Smooth muscle cell (in vitro differentiated cells): Measurements from ENCODE around the gene STAMBP. TPM values are rescaled to one million over a fixed set of nuclear protein-coding genes. Genes with fewer than 3 reads are reported as not detected.

Source experiments
- DNase-seq: peaks from one replicate; lab custom pipeline; 2025; ENCODE audit not compliant: unreplicated experiment; lab: John Stamatoyannopoulos, UW
- H2AFZ ChIP-seq: fragments of 200-600 bp; sonication (generic); 2 replicates; pipeline ENCODE4 v1.6.0; 2016; ENCODE audit warnings: antibody characterized with exemption, low read depth, mild to moderate bottlenecking
- H3F3A ChIP-seq: fragments of 200-600 bp; sonication (generic); 2 replicates; pipeline ENCODE4 v1.6.0; 2017; ENCODE audit warnings: antibody characterized with exemption, low read depth
- H3K27ac ChIP-seq: fragments of 200-600 bp; sonication (generic); 2 replicates; pipeline ENCODE4 v1.5.1; 2016; ENCODE audit warnings: low read depth, mild to moderate bottlenecking
- H3K27me3 ChIP-seq: fragments of 200-600 bp; sonication (generic); 2 replicates; pipeline ENCODE4 v1.6.1; 2016; ENCODE audit warnings: low read depth, mild to moderate bottlenecking
- H3K36me3 ChIP-seq: fragments of 200-600 bp; sonication (generic); 2 replicates; pipeline ENCODE4 v1.5.1; 2016; ENCODE audit warnings: low read depth
- H3K4me1 ChIP-seq: fragments of 200-600 bp; sonication (generic); 2 replicates; pipeline ENCODE4 v1.5.1; 2016; ENCODE audit warnings: low read depth
- H3K4me2 ChIP-seq: fragments of 200-600 bp; sonication (generic); 2 replicates; pipeline ENCODE4 v1.6.0; 2016; ENCODE audit warnings: mild to moderate bottlenecking
- H3K4me3 ChIP-seq: fragments of 200-600 bp; sonication (generic); 2 replicates; pipeline ENCODE4 v1.5.1; 2016; ENCODE audit warnings: mild to moderate bottlenecking
- H3K79me2 ChIP-seq: fragments of 200-600 bp; sonication (generic); 2 replicates; pipeline ENCODE4 v1.6.0; 2016; ENCODE audit warnings: low read depth, mild to moderate bottlenecking
- H3K9ac ChIP-seq: fragments of 200-600 bp; sonication (generic); 2 replicates; pipeline ENCODE4 v1.6.0; 2016; ENCODE audit warnings: low read depth
- H3K9me3 ChIP-seq: fragments of 200-600 bp; sonication (generic); replicated peaks from 2 replicates; pipeline ENCODE4 v1.5.1; 2016; ENCODE audit warnings: low read depth
- H4K20me1 ChIP-seq: fragments of 200-600 bp; sonication (generic); 2 replicates; pipeline ENCODE4 v1.6.0; 2016; ENCODE audit warnings: low read depth
- WGBS: methylation state at CpG from one replicate; pipeline ENCODE4 v1.1.7; 2016; ENCODE audit warnings: low lambda C conversion rate; 5-methylcytosine and 5-hydroxymethylcytosine counted together
- polyA plus RNA-seq: library from polyadenylated mRNA; unstranded; fragments of >200 nt; fragmentation: Nextera tagmentation; extraction: Ambion mirVana; gene quantifications from 2 replicates; pipeline ENCODE4 v1.2.1, GENCODE V29; 2016
- total RNA-seq: library from RNA; depleted of rRNA; stranded (reverse); fragments of >200 nt; gene quantifications from 2 replicates; pipeline ENCODE4 v1.2.3, GENCODE V29; 2014
- TF ChIP-seq, protein P1 (sequence below): fragments of 200-600 bp; sonication (generic); IDR thresholded peaks from 2 replicates; pipeline ENCODE4 v1.5.1; 2017; ENCODE audit warnings: borderline replicate concordance, mild to moderate bottlenecking, antibody characterized with exemption; ENCODE audit not compliant: insufficient read depth, poor library complexity, severe bottlenecking

Gene STAMBP
- total and polyA plus RNA-seq, 2 experiments from 2014 or later: 48.5 to 61.1 TPM

DNA sequence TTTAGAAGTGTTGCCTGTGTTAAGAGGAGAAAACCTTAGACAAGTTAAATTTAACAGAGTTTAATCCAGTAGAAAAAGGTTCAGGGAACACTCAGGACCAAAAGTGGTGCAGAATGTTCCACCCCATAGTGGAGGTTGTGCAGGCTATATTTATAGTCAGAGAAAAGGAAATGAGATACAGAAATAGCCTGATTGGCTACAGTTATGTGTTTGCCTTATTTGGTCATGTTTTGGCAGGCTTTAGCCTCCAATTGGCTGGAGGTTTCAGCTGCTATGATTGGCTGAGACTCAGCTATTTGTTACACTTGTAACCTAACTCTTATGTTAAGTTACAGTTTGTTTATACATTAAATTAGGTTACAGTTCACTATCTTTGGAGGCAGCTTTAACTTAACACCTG, 4.2 kb downstream of the STAMBP start:
- Histone ChIP-seq H3K4me1 (peaks cover 12% of the 10 kb centered on the region), H3K4me3 (no peak overlapping the region), H3K36me3 (peaks cover 6% of the 10 kb centered on the region), H3K9ac (no peak overlapping the region), H3K9me3 (no peaks in the 10 kb centered on the region), H4K20me1 (peaks cover 19% of the 10 kb centered on the region), H3K79me2 (peaks cover 14% of the 10 kb centered on the region), H3F3A (peaks cover 8% of the 10 kb centered on the region), H3K27ac (no peak overlapping the region), H2AFZ (no peak overlapping the region), H3K27me3 (no peaks in the 10 kb centered on the region), H3K4me2 (no peak overlapping the region)
- TF ChIP-seq, protein P1, sequence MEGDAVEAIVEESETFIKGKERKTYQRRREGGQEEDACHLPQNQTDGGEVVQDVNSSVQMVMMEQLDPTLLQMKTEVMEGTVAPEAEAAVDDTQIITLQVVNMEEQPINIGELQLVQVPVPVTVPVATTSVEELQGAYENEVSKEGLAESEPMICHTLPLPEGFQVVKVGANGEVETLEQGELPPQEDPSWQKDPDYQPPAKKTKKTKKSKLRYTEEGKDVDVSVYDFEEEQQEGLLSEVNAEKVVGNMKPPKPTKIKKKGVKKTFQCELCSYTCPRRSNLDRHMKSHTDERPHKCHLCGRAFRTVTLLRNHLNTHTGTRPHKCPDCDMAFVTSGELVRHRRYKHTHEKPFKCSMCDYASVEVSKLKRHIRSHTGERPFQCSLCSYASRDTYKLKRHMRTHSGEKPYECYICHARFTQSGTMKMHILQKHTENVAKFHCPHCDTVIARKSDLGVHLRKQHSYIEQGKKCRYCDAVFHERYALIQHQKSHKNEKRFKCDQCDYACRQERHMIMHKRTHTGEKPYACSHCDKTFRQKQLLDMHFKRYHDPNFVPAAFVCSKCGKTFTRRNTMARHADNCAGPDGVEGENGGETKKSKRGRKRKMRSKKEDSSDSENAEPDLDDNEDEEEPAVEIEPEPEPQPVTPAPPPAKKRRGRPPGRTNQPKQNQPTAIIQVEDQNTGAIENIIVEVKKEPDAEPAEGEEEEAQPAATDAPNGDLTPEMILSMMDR: no peak
- no peak for DNase-seq

DNA sequence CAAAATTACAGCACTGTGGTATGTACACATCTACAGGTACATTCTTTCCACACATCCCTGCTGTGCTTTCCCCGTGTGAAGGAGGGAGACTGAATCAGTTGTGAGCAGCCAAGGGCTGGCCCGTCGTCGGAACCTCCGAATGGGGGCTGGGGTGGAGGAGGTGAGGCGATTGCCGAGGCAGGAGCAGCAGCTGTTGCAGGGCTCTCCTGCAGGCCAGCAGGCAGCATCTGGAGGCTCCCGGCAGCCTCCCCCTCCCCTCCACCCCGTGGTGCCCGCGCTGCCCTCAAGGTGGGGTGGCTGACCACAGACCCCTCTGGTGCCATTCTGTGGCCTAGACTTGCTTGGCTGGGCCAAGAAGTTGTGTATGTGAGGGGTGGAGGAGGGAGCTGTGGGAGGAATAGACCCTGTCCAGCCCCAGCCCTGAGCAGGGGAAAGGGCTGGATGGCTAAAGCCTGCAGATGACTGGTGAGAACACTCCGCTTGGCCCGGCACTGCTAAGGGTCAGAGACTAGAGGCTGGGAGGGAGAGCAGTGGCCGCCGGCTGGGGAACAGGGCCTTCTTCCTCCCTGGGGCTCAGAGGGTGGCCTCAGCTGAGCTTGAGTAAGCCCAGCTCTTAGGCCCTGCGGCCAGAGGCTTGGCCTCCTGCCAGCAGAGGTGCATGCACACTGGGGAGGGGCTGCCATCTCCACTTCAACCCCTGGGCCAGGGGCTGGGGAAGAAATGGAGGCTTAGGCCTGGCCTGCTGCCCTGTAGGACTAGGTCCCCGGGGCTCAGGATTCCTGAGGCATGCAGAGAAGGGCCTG, 7.6 kb downstream of the STAMBP start:
- Histone ChIP-seq H3F3A (peaks cover 9% of the 10 kb centered on the region), H3K9me3 (no peaks in the 10 kb centered on the region), H3K27me3 (no peaks in the 10 kb centered on the region), H2AFZ (no peak overlapping the region), H3K79me2 (peaks cover 10% of the 10 kb centered on the region), H3K9ac (no peak overlapping the region), H3K27ac (no peak overlapping the region), H3K4me3 (no peak overlapping the region), H3K36me3 (peaks cover 6% of the 10 kb centered on the region), H3K4me2 (no peak overlapping the region), H3K4me1 (peaks cover 10% of the 10 kb centered on the region), H4K20me1 (peaks cover 50% of the 10 kb centered on the region)
- no peak for DNase-seq
- WGBS: 95% methylated on average over 17 of the region's 17 CpGs
- TF ChIP-seq, protein P1: no peak

DNA sequence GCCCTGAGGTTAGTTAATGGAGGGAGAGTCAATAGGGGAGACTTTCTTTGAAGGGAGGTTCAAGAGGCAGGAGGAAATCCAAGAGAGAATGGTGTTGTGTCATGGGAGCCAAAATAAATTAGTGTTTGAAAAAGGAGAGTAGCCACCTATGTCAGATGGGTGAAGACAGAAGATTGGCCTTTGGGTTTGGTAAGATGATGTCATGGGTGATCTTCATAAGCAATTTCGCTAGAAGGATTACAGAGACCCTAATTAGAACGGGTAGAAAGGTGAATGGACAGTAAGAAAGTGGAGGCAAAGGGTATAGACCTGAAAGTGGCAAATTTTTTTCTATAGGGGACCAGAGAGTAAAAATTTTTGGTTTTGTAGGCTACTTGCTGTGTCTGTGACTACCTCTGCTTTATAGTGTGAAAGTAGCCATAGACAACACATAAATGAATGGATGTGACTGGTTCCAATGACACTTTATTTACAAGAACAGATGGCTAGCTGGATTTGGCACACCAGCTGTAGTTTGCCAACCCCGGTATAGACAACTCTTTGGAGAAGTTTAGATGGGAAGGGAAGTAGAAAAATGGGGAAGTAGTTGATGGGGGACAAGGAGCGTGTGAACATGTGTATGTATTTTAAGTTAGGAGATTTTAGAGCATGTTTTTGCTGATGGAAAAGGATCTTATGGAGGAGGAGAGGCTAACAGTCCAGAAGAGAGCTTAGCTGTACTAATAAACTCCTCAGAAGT, 9.3 kb downstream of the STAMBP start:
- Histone ChIP-seq H3K4me3 (no peak overlapping the region), H4K20me1 (peaks cover 65% of the 10 kb centered on the region), H3K27ac (no peak overlapping the region), H3K36me3 (peaks cover 2% of the 10 kb centered on the region), H3K79me2 (peaks cover 14% of the 10 kb centered on the region), H3K27me3 (no peaks in the 10 kb centered on the region), H3K4me1 (peaks cover 10% of the 10 kb centered on the region), H2AFZ (no peak overlapping the region), H3K9ac (no peak overlapping the region), H3F3A (peaks cover 9% of the 10 kb centered on the region), H3K4me2 (peak overlapping the region; percentile 12), H3K9me3 (no peaks in the 10 kb centered on the region)
- TF ChIP-seq, protein P1: no peak
- no peak for DNase-seq
- WGBS: 90% methylated on average over 4 of the region's 4 CpGs
